Activated CD8-positive, alpha-beta T cell treated with anti-CD3 and anti-CD28 coated beads for 36 hours (primary cell): ENCODE data around the gene NRP1. TPM values are rescaled to one million over a fixed set of nuclear protein-coding genes. Genes with fewer than 3 reads are reported as not detected.

ENCODE experiments used
- ATAC-seq: fragments of 200-7000 bp; cut with Tn5 transposase; one replicate; pipeline ENCODE4 v1.10.0; 2021; ENCODE audit warnings: mild to moderate bottlenecking, moderate library complexity
- CTCF ChIA-PET: fragments of 350-600 bp; sonication (Branson Sonifier 250); formaldehyde crosslinking; loops from one replicate; lab custom pipeline; 2021; ENCODE audit warnings: antibody characterized with exemption; lab: Charles Lee
- POLR2A ChIA-PET: fragments of 350-600 bp; sonication (Branson Sonifier 250); formaldehyde crosslinking; loops from one replicate; lab custom pipeline; 2021; ENCODE audit warnings: antibody characterized with exemption; lab: Charles Lee
- DNase-seq: peaks from one replicate; pipeline ENCODE4 v3.0.0-alpha.2; 2020
- H3K27ac Mint-ChIP-seq: one replicate; pipeline ENCODE4 v1.8.0; 2021; ENCODE audit warnings: mild to moderate bottlenecking, mixed read lengths
- H3K27me3 Mint-ChIP-seq: one replicate; pipeline ENCODE4 v1.8.0; 2021; ENCODE audit warnings: mixed read lengths
- H3K36me3 Mint-ChIP-seq: one replicate; pipeline ENCODE4 v1.8.0; 2021; ENCODE audit warnings: low read depth, mixed read lengths
- H3K4me1 Mint-ChIP-seq: one replicate; pipeline ENCODE4 v1.8.0; 2021; ENCODE audit warnings: low read depth, mixed read lengths
- H3K4me3 Mint-ChIP-seq: one replicate; pipeline ENCODE4 v1.8.0; 2021; ENCODE audit warnings: mild to moderate bottlenecking, moderate library complexity, mixed read lengths
- H3K9me3 Mint-ChIP-seq: one replicate; pipeline ENCODE4 v1.8.0; 2021; ENCODE audit warnings: mixed read lengths
- CTCF ChIP-seq: fragments of 200-600 bp; IDR thresholded peaks from one replicate; pipeline ENCODE4 v1.8.0; 2022; ENCODE audit warnings: antibody characterized with exemption, mild to moderate bottlenecking
- intact Hi-C: fragments of 100-400 bp; cut with micrococcal nuclease; formaldehyde crosslinking; loops from one replicate; pipeline ENCODE4 v1.10.0; 2022
- total RNA-seq, 2 experiments: library from RNA; stranded (reverse); gene quantifications; one replicate each; pipeline ENCODE4 v1.2.3, GENCODE V29; 2021

The NRP1 gene
- total RNA-seq, 2 experiments from 2014 or later: 0.22 to 0.79 TPM

- Mint-ChIP-seq H3K4me3 (no peak overlapping the region), H3K36me3 (no peaks in the 10 kb centered on the region), H3K27ac (no peak overlapping the region), H3K27me3 (peaks cover 4% of the 10 kb centered on the region), H3K4me1 (peaks cover 2% of the 10 kb centered on the region), H3K9me3 (no peaks in the 10 kb centered on the region)
- ChIA-PET CTCF (interaction anchor here (1.0 to 1.2 kb wide), 3 partner anchors 16 to 117 kb away, joined by 3 to 6 read pairs (median 3); no protein-coding TSS in a partner anchor), POLR2A (no interaction called here)
- DNase-seq (no peak), ATAC-seq (no peak)
- TF ChIP-seq CTCF: no peak
- intact Hi-C loops: no loop called here
These were observed 100.8 kb downstream of the NRP1 start for GRCh38 chr10:33233635-33234034.

GRCh38 chr10:33233221-33233620 lies 101.2 kb downstream of the NRP1 start:
- Mint-ChIP-seq H3K4me1 (peaks cover 2% of the 10 kb centered on the region), H3K27ac (no peak overlapping the region), H3K9me3 (no peaks in the 10 kb centered on the region), H3K4me3 (no peak overlapping the region), H3K27me3 (peaks cover 4% of the 10 kb centered on the region), H3K36me3 (no peaks in the 10 kb centered on the region)
- POLR2A ChIA-PET: no interaction called here
- CTCF ChIA-PET: interaction anchor here (1.0 to 1.2 kb wide), 2 partner anchors 16 to 40 kb away, joined by 3 to 6 read pairs; no protein-coding TSS in a partner anchor
- intact Hi-C loops: no loop called here
- ATAC-seq (no peak), DNase-seq (no peak)
- no peak for TF ChIP-seq CTCF

GRCh38 chr10:33231621-33232350 lies 102.7 kb downstream of the NRP1 start:
- ATAC-seq (no peak), DNase-seq (no peak)
- no peak overlapping the region for H3K27ac Mint-ChIP-seq
- CTCF ChIA-PET: interaction anchor here (1.5 kb wide), 1 partner anchor 39 kb away, joined by 7 read pairs; no protein-coding TSS in a partner anchor
- peaks cover 2% of the 10 kb centered on the region for H3K4me1 Mint-ChIP-seq
- intact Hi-C loops: no loop called here
- H3K36me3 Mint-ChIP-seq: no peaks in the 10 kb centered on the region
- no peak overlapping the region for H3K4me3 Mint-ChIP-seq
- POLR2A ChIA-PET: no interaction called here
- no peaks in the 10 kb centered on the region for H3K9me3 Mint-ChIP-seq
- TF ChIP-seq CTCF: no peak
- H3K27me3 Mint-ChIP-seq: peaks cover 4% of the 10 kb centered on the region

- Mint-ChIP-seq H3K4me3 (no peak overlapping the region), H3K27ac (no peak overlapping the region), H3K36me3 (no peaks in the 10 kb centered on the region), H3K4me1 (peaks cover 2% of the 10 kb centered on the region), H3K27me3 (peaks cover 1% of the 10 kb centered on the region), H3K9me3 (no peaks in the 10 kb centered on the region)
- DNase-seq (no peak), ATAC-seq (no peak)
- no peak for TF ChIP-seq CTCF
- ChIA-PET POLR2A (no interaction called here), CTCF (no interaction called here)
- intact Hi-C loops: no loop called here
These were observed 104.6 kb downstream of the NRP1 start for GRCh38 chr10:33229949-33230267.

- Mint-ChIP-seq H3K36me3 (no peaks in the 10 kb centered on the region), H3K4me1 (peaks cover 2% of the 10 kb centered on the region), H3K9me3 (no peaks in the 10 kb centered on the region), H3K27ac (no peak overlapping the region), H3K27me3 (peaks cover 4% of the 10 kb centered on the region), H3K4me3 (no peak overlapping the region)
- TF ChIP-seq CTCF: no peak
- no peak for ATAC-seq
- ChIA-PET POLR2A (no interaction called here), CTCF (no interaction called here)
- intact Hi-C loops: no loop called here
- no peak for DNase-seq
These were observed 105.1 kb downstream of the NRP1 start for GRCh38 chr10:33229252-33229948.
